ENCODE data around the gene VSTM1.

DNA sequence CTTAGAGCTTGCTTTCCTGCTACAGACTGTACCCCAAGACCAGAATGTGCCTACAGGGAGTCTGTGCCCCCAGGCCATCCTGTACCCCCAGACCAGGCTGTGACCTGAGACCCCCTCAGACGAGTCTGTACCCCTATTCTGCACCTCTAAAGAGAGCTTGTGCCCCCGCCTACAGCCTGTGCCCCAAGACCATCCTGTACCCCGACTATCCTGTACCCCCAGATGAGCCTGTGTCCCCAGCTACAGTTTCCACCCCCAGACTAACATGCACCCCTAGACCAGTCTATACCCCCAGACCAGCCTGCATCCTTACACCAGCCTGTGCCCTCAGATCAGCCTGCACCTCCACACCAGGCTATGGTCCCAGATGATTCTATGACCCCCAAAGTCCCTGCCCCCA lies 70.2 kb downstream of the VSTM1 start:
- TF ChIP-seq EP300 (IDR thresholded peaks at IDR 0.05; ENCODE audit: borderline replicate concordance) (no peak), CEBPB (IDR thresholded peaks at IDR 0.05) (no peak), TCF12 (IDR thresholded peaks at IDR 0.05; ENCODE audit: low read depth) (no peak), TAF1 (IDR thresholded peaks at IDR 0.05; ENCODE audit: low read depth) (no peak), RAD21 (IDR thresholded peaks at IDR 0.05; ENCODE audit: low read depth) (no peak)
- TF ChIP-seq, protein P1, sequence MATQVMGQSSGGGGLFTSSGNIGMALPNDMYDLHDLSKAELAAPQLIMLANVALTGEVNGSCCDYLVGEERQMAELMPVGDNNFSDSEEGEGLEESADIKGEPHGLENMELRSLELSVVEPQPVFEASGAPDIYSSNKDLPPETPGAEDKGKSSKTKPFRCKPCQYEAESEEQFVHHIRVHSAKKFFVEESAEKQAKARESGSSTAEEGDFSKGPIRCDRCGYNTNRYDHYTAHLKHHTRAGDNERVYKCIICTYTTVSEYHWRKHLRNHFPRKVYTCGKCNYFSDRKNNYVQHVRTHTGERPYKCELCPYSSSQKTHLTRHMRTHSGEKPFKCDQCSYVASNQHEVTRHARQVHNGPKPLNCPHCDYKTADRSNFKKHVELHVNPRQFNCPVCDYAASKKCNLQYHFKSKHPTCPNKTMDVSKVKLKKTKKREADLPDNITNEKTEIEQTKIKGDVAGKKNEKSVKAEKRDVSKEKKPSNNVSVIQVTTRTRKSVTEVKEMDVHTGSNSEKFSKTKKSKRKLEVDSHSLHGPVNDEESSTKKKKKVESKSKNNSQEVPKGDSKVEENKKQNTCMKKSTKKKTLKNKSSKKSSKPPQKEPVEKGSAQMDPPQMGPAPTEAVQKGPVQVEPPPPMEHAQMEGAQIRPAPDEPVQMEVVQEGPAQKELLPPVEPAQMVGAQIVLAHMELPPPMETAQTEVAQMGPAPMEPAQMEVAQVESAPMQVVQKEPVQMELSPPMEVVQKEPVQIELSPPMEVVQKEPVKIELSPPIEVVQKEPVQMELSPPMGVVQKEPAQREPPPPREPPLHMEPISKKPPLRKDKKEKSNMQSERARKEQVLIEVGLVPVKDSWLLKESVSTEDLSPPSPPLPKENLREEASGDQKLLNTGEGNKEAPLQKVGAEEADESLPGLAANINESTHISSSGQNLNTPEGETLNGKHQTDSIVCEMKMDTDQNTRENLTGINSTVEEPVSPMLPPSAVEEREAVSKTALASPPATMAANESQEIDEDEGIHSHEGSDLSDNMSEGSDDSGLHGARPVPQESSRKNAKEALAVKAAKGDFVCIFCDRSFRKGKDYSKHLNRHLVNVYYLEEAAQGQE (IDR thresholded peaks at IDR 0.05; ENCODE audit: low read depth), result no peak

Measured in Ishikawa (cell line).